H1 (cell line): ENCODE measurements around the gene NDUFS8. TPM values are rescaled to one million over a fixed set of nuclear protein-coding genes. Genes with fewer than 3 reads are reported as not detected.

Experiments
- ATF3 ChIP-seq: IDR thresholded peaks from 2 replicates; pipeline ENCODE4 v1.6.1; 2011; ENCODE audit warnings: low read depth, mild to moderate bottlenecking, low read length; ENCODE audit not compliant: insufficient read depth
- EP300 ChIP-seq, 2 experiments: IDR thresholded peaks; 1 replicate in 1 of 2; 2 replicates in 1 of 2; pipeline ENCODE4 v1.6.1; 2011 to 2012; ENCODE audit warnings: low read depth in 2 of 2, low read length in 2 of 2, mild to moderate bottlenecking in 2 of 2, borderline replicate concordance in 1 of 2, inconsistent platforms in 1 of 2, moderate library complexity in 1 of 2
- JUND ChIP-seq: IDR thresholded peaks from 2 replicates; pipeline ENCODE4 v1.6.1; 2011; ENCODE audit warnings: mild to moderate bottlenecking, improper control_type of control experiment, low read length
- MAFK ChIP-seq: IDR thresholded peaks from 2 replicates; pipeline ENCODE4 v1.6.1; 2012; ENCODE audit warnings: low read depth, mild to moderate bottlenecking, improper control_type of control experiment, low read length
- MAX ChIP-seq: IDR thresholded peaks from 2 replicates; pipeline ENCODE4 v1.6.1; 2012; ENCODE audit warnings: inconsistent platforms
- RBBP5 ChIP-seq: IDR thresholded peaks from 2 replicates; pipeline ENCODE4 v1.7.1; 2012; ENCODE audit warnings: low read depth, mild to moderate bottlenecking, inconsistent platforms, low read length, moderate library complexity, borderline replicate concordance
- RXRA ChIP-seq: IDR thresholded peaks from 2 replicates; pipeline ENCODE4 v1.6.1; 2011; ENCODE audit warnings: low read depth, mild to moderate bottlenecking, low read length, moderate library complexity; ENCODE audit not compliant: insufficient read depth
- TAF1 ChIP-seq: IDR thresholded peaks from 2 replicates; pipeline ENCODE4 v1.6.1; 2011; ENCODE audit warnings: mild to moderate bottlenecking, low read depth, low read length
- TBP ChIP-seq: IDR thresholded peaks from 2 replicates; pipeline ENCODE4 v1.6.1; 2011; ENCODE audit warnings: low read depth, low read length, improper control_type of control experiment
- ZNF274 ChIP-seq: IDR thresholded peaks from 2 replicates; pipeline ENCODE4 v1.7.0; 2012; ENCODE audit warnings: low read length, borderline replicate concordance; ENCODE audit errors: extremely low read depth
- polyA plus RNA-seq, 7 experiments: library from polyadenylated mRNA; depleted of rRNA in 3 of 7; stranded (reverse) in 5 of 7; unstranded in 2 of 7; fragments of >200 nt in 5 of 7; fragments of 200-250 nt in 2 of 7; gene quantifications; 1 replicate in 5 of 7; 2 replicates in 1 of 7; 4 replicates in 1 of 7; pipeline versions ENCODE4 v1.2.1 to v1.2.3, GENCODE V29; 2011 to 2013; ENCODE audit warnings: missing spikeins in 2 of 7, mixed read lengths in 2 of 7
- total RNA-seq: library from RNA; stranded (reverse); fragmentation: NEBNext Ultra II Directional; extraction: Animal tissue kit (Norgen Biotek cat#: 25700); gene quantifications from 2 replicates; pipeline ENCODE4 v1.2.1, GENCODE V29; 2021

The NDUFS8 gene
- total and polyA plus RNA-seq, 2 of the 8 experiments (the other 6 are each of a cell fraction or from before 2014, with no cell fraction given): 182 to 291 TPM

GRCh38 chr11:67999704-68000103 lies 30.8 kb upstream of the NDUFS8 start (continued):
- no peak for TF ChIP-seq RXRA
- no peak for TF ChIP-seq MAX
- TF ChIP-seq JUND: no peak
- no peak for TF ChIP-seq TBP
- no peak for TF ChIP-seq ZNF274
- no peak for TF ChIP-seq RBBP5
- no peak for TF ChIP-seq MAFK
- no peak for TF ChIP-seq TAF1
- TF ChIP-seq EP300 (IDR thresholded peaks at IDR 0.05; ENCODE audit: borderline replicate concordance in 1 of 2, low read depth in 2 of 2, low read length in 2 of 2): no peak
- TF ChIP-seq ATF3: no peak
- TF ChIP-seq, all 59 proteins: peak for 0
